Suprapubic skin (tissue), 3 donors: ENCODE data around the gene RNF227.

ENCODE experiments used
- EP300 ChIP-seq: sonication (generic); formaldehyde crosslinking; IDR thresholded peaks from one replicate; pipeline ENCODE4 v1.6.1; 2017; ENCODE audit warnings: antibody characterized with exemption
- TF ChIP-seq, protein P1 (sequence below), 2 donors: fragments of 200-600 bp in 1 of 2; fragments of 450-650 bp in 1 of 2; sonication (generic) in 1 of 2; IDR thresholded peaks; one replicate each; pipeline ENCODE4 v1.5.1; 2016 to 2019; ENCODE audit warnings: antibody characterized with exemption in 2 of 2, mild to moderate bottlenecking in 1 of 2, moderate library complexity in 1 of 2

DNA sequence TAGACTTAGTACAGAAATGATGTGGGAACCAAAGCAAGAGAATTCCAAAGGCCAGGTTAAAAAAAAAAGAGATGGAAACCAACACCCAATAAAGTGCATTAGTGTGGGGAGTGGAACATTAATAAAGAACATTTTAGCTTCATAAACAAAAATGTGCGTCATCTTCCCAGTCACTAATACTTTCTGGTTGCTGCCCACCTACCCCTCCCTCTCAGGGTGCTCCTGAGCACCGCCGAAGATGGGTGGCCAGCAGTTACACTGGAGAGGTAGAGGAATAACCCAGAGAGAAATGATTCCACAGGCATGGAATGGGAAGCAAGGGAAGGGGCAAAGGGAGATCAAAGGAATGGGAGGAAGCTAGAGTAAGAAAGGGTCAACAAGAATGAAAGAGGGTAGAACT lies 33.5 kb downstream of the RNF227 start:
- TF ChIP-seq, protein P1, sequence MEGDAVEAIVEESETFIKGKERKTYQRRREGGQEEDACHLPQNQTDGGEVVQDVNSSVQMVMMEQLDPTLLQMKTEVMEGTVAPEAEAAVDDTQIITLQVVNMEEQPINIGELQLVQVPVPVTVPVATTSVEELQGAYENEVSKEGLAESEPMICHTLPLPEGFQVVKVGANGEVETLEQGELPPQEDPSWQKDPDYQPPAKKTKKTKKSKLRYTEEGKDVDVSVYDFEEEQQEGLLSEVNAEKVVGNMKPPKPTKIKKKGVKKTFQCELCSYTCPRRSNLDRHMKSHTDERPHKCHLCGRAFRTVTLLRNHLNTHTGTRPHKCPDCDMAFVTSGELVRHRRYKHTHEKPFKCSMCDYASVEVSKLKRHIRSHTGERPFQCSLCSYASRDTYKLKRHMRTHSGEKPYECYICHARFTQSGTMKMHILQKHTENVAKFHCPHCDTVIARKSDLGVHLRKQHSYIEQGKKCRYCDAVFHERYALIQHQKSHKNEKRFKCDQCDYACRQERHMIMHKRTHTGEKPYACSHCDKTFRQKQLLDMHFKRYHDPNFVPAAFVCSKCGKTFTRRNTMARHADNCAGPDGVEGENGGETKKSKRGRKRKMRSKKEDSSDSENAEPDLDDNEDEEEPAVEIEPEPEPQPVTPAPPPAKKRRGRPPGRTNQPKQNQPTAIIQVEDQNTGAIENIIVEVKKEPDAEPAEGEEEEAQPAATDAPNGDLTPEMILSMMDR (IDR thresholded peaks at IDR 0.05) = no peak
- no peak for TF ChIP-seq EP300
